A673 (cell line): Measurements from ENCODE around the gene PCBP3. TPM values are rescaled to one million over a fixed set of nuclear protein-coding genes. Genes with fewer than 3 reads are reported as not detected.

Experiments
- BruUV-seq: library from RNA; stranded (reverse); fragments of 400-500 nt; replicated peaks from 2 replicates; lab custom pipeline; 2021; lab: Mats Ljungman, UMichigan
- CTCF ChIA-PET: fragments of 300-600 bp; sonication (Branson Sonifier 250); formaldehyde crosslinking; loops from one replicate; lab custom pipeline; 2022; ENCODE audit warnings: antibody characterized with exemption; lab: Charles Lee
- POLR2A ChIA-PET: fragments of 300-600 bp; sonication (Branson Sonifier 250); formaldehyde crosslinking; loops from one replicate; lab custom pipeline; 2022; ENCODE audit warnings: antibody characterized with exemption; ENCODE audit not compliant: low non-redundant PET; lab: Charles Lee
- DNase-seq: peaks from one replicate; pipeline ENCODE4 v3.0.0-alpha.2; 2015; ENCODE audit warnings: low spot score
- H3K27ac ChIP-seq: fragments of 200-600 bp; sonication (generic); 2 replicates; pipeline ENCODE4 v1.5.1; 2016; ENCODE audit warnings: mixed run types, low read depth, mild to moderate bottlenecking, mixed read lengths, antibody characterized with exemption, low read length; ENCODE audit not compliant: poor library complexity, severe bottlenecking
- H3K27me3 ChIP-seq: fragments of 200-600 bp; sonication (generic); replicated peaks from 2 replicates; pipeline ENCODE4 v1.6.1; 2017; ENCODE audit warnings: mixed run types, low read depth, mild to moderate bottlenecking, mixed read lengths, antibody characterized with exemption, low read length; ENCODE audit not compliant: insufficient read depth, poor library complexity
- H3K36me3 ChIP-seq: fragments of 200-600 bp; sonication (generic); 2 replicates; pipeline ENCODE4 v1.6.1; 2016; ENCODE audit warnings: mixed run types, mild to moderate bottlenecking, mixed read lengths, antibody characterized with exemption, low read length; ENCODE audit not compliant: insufficient read depth, poor library complexity, severe bottlenecking
- H3K4me1 ChIP-seq: fragments of 200-600 bp; sonication (generic); 2 replicates; pipeline ENCODE4 v1.6.1; 2017; ENCODE audit warnings: mixed run types, mild to moderate bottlenecking, mixed read lengths, antibody characterized with exemption, low read length; ENCODE audit not compliant: insufficient read depth, poor library complexity, severe bottlenecking
- H3K4me3 ChIP-seq: fragments of 200-600 bp; sonication (generic); 2 replicates; pipeline ENCODE4 v1.5.1; 2016; ENCODE audit warnings: low read depth, mixed run types, mild to moderate bottlenecking, mixed read lengths, low read length; ENCODE audit not compliant: poor library complexity, severe bottlenecking
- H3K9me3 ChIP-seq: fragments of 200-600 bp; sonication (generic); 2 replicates; pipeline ENCODE4 v1.6.1; 2016; ENCODE audit warnings: mixed run types, low read depth, mild to moderate bottlenecking, mixed read lengths, antibody characterized with exemption, low read length; ENCODE audit not compliant: poor library complexity, severe bottlenecking
- CTCF ChIP-seq: fragments of 300-800, 200-600 bp; sonication (generic); conservative IDR thresholded peaks from 2 replicates; pipeline ENCODE4 v1.5.1; 2017; ENCODE audit warnings: low read depth, mild to moderate bottlenecking, antibody characterized with exemption, low read length, moderate library complexity, mixed read lengths
- EZH2 ChIP-seq: fragments of 200-600 bp; sonication (generic); IDR thresholded peaks from 2 replicates; pipeline ENCODE4 v1.6.1; 2017; ENCODE audit warnings: borderline replicate concordance, low read depth, mild to moderate bottlenecking, mixed read lengths, antibody characterized with exemption, low read length; ENCODE audit not compliant: poor library complexity, severe bottlenecking
- intact Hi-C: fragments of 100-400 bp; cut with micrococcal nuclease; formaldehyde crosslinking; loops from one replicate; pipeline ENCODE4 v1.10.0; 2022; ENCODE audit not compliant: unreplicated experiment
- total RNA-seq: library from RNA; stranded (reverse); gene quantifications from 2 replicates; pipeline ENCODE4 v1.2.3, GENCODE V29; 2021

Gene PCBP3
- total RNA-seq, 1 experiment from 2014 or later: 25.6 TPM

DNA sequence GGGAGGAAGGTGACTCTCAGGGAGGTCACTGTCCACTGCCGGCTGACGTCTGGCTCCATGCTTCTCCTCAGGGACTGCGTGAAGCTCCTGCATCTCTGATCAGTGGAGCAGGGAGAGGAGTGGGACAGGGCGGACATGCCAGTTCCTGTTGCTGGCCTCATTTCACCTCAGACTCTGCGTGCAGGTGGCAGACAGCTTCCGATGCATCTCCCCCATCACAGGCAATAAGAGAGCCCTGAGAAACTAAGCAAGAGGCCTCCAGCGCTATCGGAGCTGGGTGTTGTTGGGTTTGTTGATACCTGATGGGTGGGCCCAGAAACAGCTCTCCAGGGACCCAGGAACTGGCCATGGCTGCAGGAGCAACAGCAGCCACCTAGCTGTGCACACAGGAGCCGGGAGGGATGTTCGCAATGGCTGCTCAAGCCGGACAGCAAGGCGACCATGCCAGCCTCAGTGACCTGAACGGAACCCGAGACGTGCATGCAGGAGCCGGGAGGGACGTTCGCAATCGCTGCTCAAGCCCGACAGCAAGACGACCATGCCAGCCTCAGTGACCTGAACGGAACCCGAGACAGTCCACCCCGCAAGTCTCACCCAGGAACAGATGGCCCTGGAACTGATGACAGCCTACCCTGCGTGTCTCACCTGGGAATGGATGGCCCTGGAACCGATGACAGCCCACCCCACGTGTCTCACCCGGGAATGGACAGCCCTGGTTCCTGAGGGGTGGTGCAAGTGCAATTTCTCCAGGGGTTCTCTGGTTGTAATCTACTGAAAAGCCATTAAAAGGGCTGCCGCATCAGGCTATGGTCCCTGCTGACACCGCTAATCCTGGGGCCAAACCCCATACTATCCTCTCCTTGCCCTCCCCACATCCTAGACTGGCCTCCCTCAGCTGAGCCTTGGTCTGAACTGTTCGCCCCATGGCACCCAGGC is 14.2 kb upstream of the PCBP3 start:
- intact Hi-C loops: no loop called here
- BruUV-seq: no TSS peak
- Histone ChIP-seq H3K27ac (no peak overlapping the region), H3K4me3 (no peak overlapping the region), H3K4me1 (no peaks in the 10 kb centered on the region), H3K27me3 (no peaks in the 10 kb centered on the region), H3K9me3 (no peaks in the 10 kb centered on the region), H3K36me3 (no peaks in the 10 kb centered on the region)
- TF ChIP-seq CTCF: no peak
- TF ChIP-seq EZH2: no peak
- ChIA-PET POLR2A (no interaction called here), CTCF (no interaction called here)
- DNase-seq: no peak

DNA sequence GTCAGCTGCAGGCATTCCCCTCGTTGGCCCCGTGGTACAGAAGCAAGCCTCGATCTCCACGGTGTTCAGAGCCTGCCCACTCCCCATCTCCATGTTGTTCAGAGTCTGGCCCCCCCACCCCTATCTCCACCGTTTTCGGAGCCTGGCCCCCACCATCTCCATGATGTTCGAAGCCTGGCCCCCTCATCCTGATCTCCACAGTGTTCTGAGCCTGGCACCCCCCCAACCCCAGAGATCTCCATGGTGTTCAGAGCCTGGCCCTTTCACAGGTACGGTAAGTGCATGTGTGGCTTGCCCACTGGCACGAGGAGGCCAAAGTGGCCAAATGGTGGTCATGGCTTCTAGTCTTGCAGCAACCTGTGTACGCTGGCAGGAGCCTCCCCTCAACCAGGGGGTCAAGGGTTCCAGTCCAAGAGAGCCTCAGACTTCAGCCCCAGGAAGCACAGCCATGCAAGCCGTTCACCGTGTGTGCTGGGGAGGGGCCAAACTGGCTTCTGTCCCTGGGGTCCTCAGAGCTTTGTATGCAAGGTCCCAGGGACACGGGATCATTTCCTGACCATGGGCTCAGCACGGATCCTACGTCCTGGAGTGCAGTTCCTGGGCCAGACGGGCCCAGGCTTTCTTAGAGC is 13.3 kb upstream of the PCBP3 start:
- CTCF ChIA-PET: no interaction called here
- no TSS peak for BruUV-seq
- Histone ChIP-seq H3K36me3 (no peaks in the 10 kb centered on the region), H3K27ac (no peak overlapping the region), H3K4me3 (no peak overlapping the region), H3K27me3 (no peaks in the 10 kb centered on the region), H3K9me3 (no peaks in the 10 kb centered on the region), H3K4me1 (no peaks in the 10 kb centered on the region)
- intact Hi-C loops: no loop called here
- no peak for TF ChIP-seq EZH2
- DNase-seq: no peak
- POLR2A ChIA-PET: no interaction called here

- Histone ChIP-seq H3K4me1 (no peaks in the 10 kb centered on the region), H3K9me3 (no peaks in the 10 kb centered on the region), H3K27me3 (no peaks in the 10 kb centered on the region), H3K4me3 (no peak overlapping the region), H3K27ac (no peak overlapping the region), H3K36me3 (no peaks in the 10 kb centered on the region)
- BruUV-seq: no TSS peak
- DNase-seq: no peak
- intact Hi-C loops: no loop called here
- POLR2A ChIA-PET: no interaction called here
- TF ChIP-seq EZH2 (no peak), CTCF (no peak)
- CTCF ChIA-PET: no interaction called here
Measured at GRCh38 chr21:45630876-45631275, 12.6 kb upstream of the PCBP3 start.
